HEK293 (cell line): ENCODE data around the gene PITHD1.

Experiments used
- CTCF ChIA-PET: fragments of 350-600 bp; formaldehyde crosslinking; extraction: SDS; loops from one replicate; lab custom pipeline; 2021; ENCODE audit warnings: antibody characterized with exemption; lab: Yijun Ruan, JAX
- POLR2A ChIA-PET: fragments of 300-600 bp; formaldehyde crosslinking; extraction: SDS; loops from one replicate; lab custom pipeline; 2020; ENCODE audit warnings: antibody characterized with exemption, inconsistent platforms; lab: Yijun Ruan, JAX
- H3K27ac ChIP-seq: fragments of 200-500 bp; sonication (Bioruptor generic); 2 replicates; pipeline ENCODE4 v1.5.1; 2014; ENCODE audit warnings: low read depth, low read length, control low read depth, inconsistent platforms; ENCODE audit errors: extremely low read depth
- H3K36me3 ChIP-seq, 2 experiments: fragments of 200-500 bp in 1 of 2; sonication (Bioruptor generic) in 1 of 2; 1 replicate in 1 of 2; 2 replicates in 1 of 2; pipeline ENCODE4 v1.5.1; 2014 to 2017; ENCODE audit warnings: inconsistent platforms in 2 of 2, low read length in 2 of 2; ENCODE audit not compliant: control insufficient read depth in 2 of 2, insufficient read depth in 1 of 2
- H3K4me1 ChIP-seq: fragments of 200-500 bp; sonication (Bioruptor generic); 2 replicates; pipeline ENCODE4 v1.5.1; 2014; ENCODE audit warnings: mild to moderate bottlenecking, low read length, inconsistent platforms; ENCODE audit not compliant: control insufficient read depth, insufficient read depth
- H3K4me3 ChIP-seq: 2 replicates; pipeline ENCODE4 v1.5.1; 2011; ENCODE audit warnings: low read depth, mild to moderate bottlenecking, control low read depth, low read length, moderate library complexity
- H3K9me3 ChIP-seq: fragments of 200-500 bp; sonication (Bioruptor generic); 2 replicates; pipeline ENCODE4 v1.5.1; 2014; ENCODE audit warnings: low read depth, low read length, inconsistent platforms; ENCODE audit not compliant: control insufficient read depth, insufficient read depth
- ELK4 ChIP-seq: IDR thresholded peaks from 2 replicates; pipeline ENCODE4 v1.6.1; 2011; ENCODE audit warnings: mild to moderate bottlenecking, low read depth, low read length, borderline replicate concordance
- HOXC10 ChIP-seq: sonication (generic); formaldehyde crosslinking; IDR thresholded peaks from 2 replicates; pipeline ENCODE4 v1.8.1; 2023; ENCODE audit warnings: mild to moderate bottlenecking, missing genetic modification reagents
- KLF9 ChIP-seq: fragments of 450-650 bp; formaldehyde crosslinking; IDR thresholded peaks from 2 replicates; pipeline ENCODE4 v1.5.1; 2016; ENCODE audit warnings: missing biosample characterization, missing genetic modification characterization, low read depth
- ZBTB10 ChIP-seq: fragments of 450-650 bp; formaldehyde crosslinking; IDR thresholded peaks from 2 replicates; pipeline ENCODE4 v1.5.1; 2016; ENCODE audit warnings: missing biosample characterization, missing genetic modification characterization
- ZBTB20 ChIP-seq: fragments of 450-650 bp; formaldehyde crosslinking; IDR thresholded peaks from 2 replicates; pipeline ENCODE4 v1.5.1; 2016; ENCODE audit warnings: missing biosample characterization, missing genetic modification characterization
- ZNF10 ChIP-seq: fragments of 450-650 bp; formaldehyde crosslinking; IDR thresholded peaks from 2 replicates; pipeline ENCODE4 v1.5.1; 2017; ENCODE audit warnings: missing biosample characterization, missing genetic modification characterization
- ZNF366 ChIP-seq: fragments of 450-650 bp; formaldehyde crosslinking; conservative IDR thresholded peaks from 2 replicates; pipeline ENCODE4 v1.5.1; 2016; ENCODE audit warnings: missing biosample characterization, missing genetic modification characterization
- ZNF398 ChIP-seq: fragments of 450-650 bp; formaldehyde crosslinking; IDR thresholded peaks from 2 replicates; pipeline ENCODE4 v1.5.1; 2017; ENCODE audit warnings: missing biosample characterization, missing genetic modification characterization
- ZNF510 ChIP-seq: fragments of 450-650 bp; formaldehyde crosslinking; IDR thresholded peaks from 2 replicates; pipeline ENCODE4 v1.5.1; 2018; ENCODE audit warnings: mild to moderate bottlenecking, missing genetic modification characterization, missing biosample characterization; ENCODE audit not compliant: insufficient replicate concordance
- ZNF544 ChIP-seq: fragments of 450-650 bp; formaldehyde crosslinking; IDR thresholded peaks from 2 replicates; pipeline ENCODE4 v1.5.0; 2017; ENCODE audit warnings: missing biosample characterization, missing genetic modification characterization
- ZNF561 ChIP-seq: fragments of 450-650 bp; IDR thresholded peaks from 2 replicates; pipeline ENCODE4 v1.5.1; 2018; ENCODE audit warnings: missing biosample characterization, missing genetic modification characterization, borderline replicate concordance
- ZNF596 ChIP-seq: fragments of 450-650 bp; IDR thresholded peaks from 2 replicates; pipeline ENCODE4 v1.5.0; 2018; ENCODE audit warnings: missing biosample characterization, mild to moderate bottlenecking, missing genetic modification characterization, moderate library complexity
- TF ChIP-seq, protein P1 (sequence below): fragments of 450-650 bp; formaldehyde crosslinking; IDR thresholded peaks from 2 replicates; pipeline ENCODE4 v1.5.1; 2016; ENCODE audit warnings: missing biosample characterization, missing genetic modification characterization
- TF ChIP-seq, protein P2 (sequence below): fragments of 450-650 bp; formaldehyde crosslinking; IDR thresholded peaks from 2 replicates; pipeline ENCODE4 v1.5.1; 2017; ENCODE audit warnings: missing biosample characterization, mild to moderate bottlenecking, missing genetic modification characterization, moderate library complexity
- TF ChIP-seq, protein P3 (sequence below): fragments of 450-650 bp; formaldehyde crosslinking; IDR thresholded peaks from 2 replicates; pipeline ENCODE4 v1.5.1; 2016; ENCODE audit warnings: missing biosample characterization, missing genetic modification characterization

Gene PITHD1

GRCh38 chr1:23814016-23814415 is 35.8 kb downstream of the PITHD1 start (continued):
- no peak for TF ChIP-seq ZNF544 (tag by site-specific recombination)
- no peak for TF ChIP-seq KLF9 (tag by site-specific recombination)
- no peak for TF ChIP-seq ZNF596 (tag by site-specific recombination)
- TF ChIP-seq ZNF10 (tag by site-specific recombination), result no peak
- TF ChIP-seq ZNF561, result no peak
- TF ChIP-seq, protein P1, sequence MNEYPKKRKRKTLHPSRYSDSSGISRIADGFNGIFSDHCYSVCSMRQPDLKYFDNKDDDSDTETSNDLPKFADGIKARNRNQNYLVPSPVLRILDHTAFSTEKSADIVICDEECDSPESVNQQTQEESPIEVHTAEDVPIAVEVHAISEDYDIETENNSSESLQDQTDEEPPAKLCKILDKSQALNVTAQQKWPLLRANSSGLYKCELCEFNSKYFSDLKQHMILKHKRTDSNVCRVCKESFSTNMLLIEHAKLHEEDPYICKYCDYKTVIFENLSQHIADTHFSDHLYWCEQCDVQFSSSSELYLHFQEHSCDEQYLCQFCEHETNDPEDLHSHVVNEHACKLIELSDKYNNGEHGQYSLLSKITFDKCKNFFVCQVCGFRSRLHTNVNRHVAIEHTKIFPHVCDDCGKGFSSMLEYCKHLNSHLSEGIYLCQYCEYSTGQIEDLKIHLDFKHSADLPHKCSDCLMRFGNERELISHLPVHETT (tag by site-specific recombination), result no peak

DNA sequence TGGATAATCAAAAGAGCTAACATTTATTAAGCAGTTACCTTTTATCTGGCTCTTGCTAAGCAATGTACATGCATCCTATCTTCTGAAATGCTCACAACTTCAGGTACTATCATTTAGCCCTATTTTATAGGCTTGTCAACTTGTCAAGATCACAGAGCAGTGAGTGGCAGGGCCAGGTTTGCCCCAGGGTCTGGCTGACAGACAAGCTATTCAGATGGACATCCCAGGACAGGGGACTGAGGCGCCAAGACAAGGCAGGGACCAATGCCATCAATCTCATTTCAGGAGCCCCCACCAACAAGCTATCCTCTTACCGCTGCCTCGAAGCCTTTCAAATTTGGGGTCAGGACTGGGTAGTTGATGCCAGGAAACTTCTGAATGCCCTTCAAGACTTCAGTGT is 38.1 kb downstream of the PITHD1 start:
- Histone ChIP-seq H3K4me1 (no peaks in the 10 kb centered on the region), H3K4me3 (no peak overlapping the region), H3K27ac (no peak overlapping the region), H3K9me3 (no peaks in the 10 kb centered on the region), H3K36me3 (peaks cover 0 to 66% of the 10 kb centered on the region in 2 experiments; a peak in 1 of 3 replicates)
- CTCF ChIA-PET, result interaction anchor here (0.6 kb wide), 2 partner anchors 54 to 97 kb away, joined by 3 to 7 read pairs; no protein-coding TSS in a partner anchor
- POLR2A ChIA-PET, result interaction anchor here (0.6 to 1.6 kb wide), 2 partner anchors 9 kb away, joined by 6 read pairs; partner anchors contain the start of gene HMGCL
- TF ChIP-seq ZNF366 (no peak), ZBTB10 (tag by site-specific recombination) (no peak), ZNF398 (tag by site-specific recombination) (no peak), ELK4 (no peak), HOXC10 (CRISPR knock-in tag) (no peak), ZBTB20 (tag by site-specific recombination) (no peak), ZNF510 (tag by site-specific recombination) (no peak)
- TF ChIP-seq, protein P2, sequence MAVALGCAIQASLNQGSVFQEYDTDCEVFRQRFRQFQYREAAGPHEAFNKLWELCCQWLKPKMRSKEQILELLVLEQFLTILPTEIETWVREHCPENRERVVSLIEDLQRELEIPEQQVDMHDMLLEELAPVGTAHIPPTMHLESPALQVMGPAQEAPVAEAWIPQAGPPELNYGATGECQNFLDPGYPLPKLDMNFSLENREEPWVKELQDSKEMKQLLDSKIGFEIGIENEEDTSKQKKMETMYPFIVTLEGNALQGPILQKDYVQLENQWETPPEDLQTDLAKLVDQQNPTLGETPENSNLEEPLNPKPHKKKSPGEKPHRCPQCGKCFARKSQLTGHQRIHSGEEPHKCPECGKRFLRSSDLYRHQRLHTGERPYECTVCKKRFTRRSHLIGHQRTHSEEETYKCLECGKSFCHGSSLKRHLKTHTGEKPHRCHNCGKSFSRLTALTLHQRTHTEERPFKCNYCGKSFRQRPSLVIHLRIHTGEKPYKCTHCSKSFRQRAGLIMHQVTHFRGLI (tag by site-specific recombination), result no peak
- TF ChIP-seq, protein P3, sequence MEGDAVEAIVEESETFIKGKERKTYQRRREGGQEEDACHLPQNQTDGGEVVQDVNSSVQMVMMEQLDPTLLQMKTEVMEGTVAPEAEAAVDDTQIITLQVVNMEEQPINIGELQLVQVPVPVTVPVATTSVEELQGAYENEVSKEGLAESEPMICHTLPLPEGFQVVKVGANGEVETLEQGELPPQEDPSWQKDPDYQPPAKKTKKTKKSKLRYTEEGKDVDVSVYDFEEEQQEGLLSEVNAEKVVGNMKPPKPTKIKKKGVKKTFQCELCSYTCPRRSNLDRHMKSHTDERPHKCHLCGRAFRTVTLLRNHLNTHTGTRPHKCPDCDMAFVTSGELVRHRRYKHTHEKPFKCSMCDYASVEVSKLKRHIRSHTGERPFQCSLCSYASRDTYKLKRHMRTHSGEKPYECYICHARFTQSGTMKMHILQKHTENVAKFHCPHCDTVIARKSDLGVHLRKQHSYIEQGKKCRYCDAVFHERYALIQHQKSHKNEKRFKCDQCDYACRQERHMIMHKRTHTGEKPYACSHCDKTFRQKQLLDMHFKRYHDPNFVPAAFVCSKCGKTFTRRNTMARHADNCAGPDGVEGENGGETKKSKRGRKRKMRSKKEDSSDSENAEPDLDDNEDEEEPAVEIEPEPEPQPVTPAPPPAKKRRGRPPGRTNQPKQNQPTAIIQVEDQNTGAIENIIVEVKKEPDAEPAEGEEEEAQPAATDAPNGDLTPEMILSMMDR (tag by site-specific recombination), result no peak
